GM18909 (cell line): ENCODE results near the gene MOB1A.
"Not testable (repeated sequence)": the region's sequence is repeated elsewhere in the genome, so short reads cannot be mapped to it uniquely, and the experiment has no call there.

Source experiments
- ATAC-seq: cut with Tn5 transposase; IDR thresholded peaks from one replicate; pipeline ENCODE4 v1.9.1; 2021; ENCODE audit warnings: mild to moderate bottlenecking; ENCODE audit not compliant: unreplicated experiment, poor library complexity

Gene MOB1A

GRCh38 chr2:74199275-74199701 is 20.6 kb upstream of the MOB1A start:
- ATAC-seq: no peak

- peak; percentile 91 for ATAC-seq
Observed at GRCh38 chr2:74198461-74199274, 20.0 kb upstream of the MOB1A start, which contains the start of gene MTHFD2. Gene MTHFD2, plus strand, starts transcription at chr2:74198615. Its CDS starts 27 bp downstream, at chr2:74198642.

- ATAC-seq: no peak
Observed at GRCh38 chr2:74198023-74198460, 19.4 kb upstream of the MOB1A start.

GRCh38 chr2:74197049-74197448 is 18.4 kb upstream of the MOB1A start:
- ATAC-seq: no peak

- no peak for ATAC-seq
Observed at GRCh38 chr2:74194799-74195198, 16.1 kb upstream of the MOB1A start.

GRCh38 chr2:74191596-74192380 is 13.1 kb upstream of the MOB1A start:
- ATAC-seq: no peak

GRCh38 chr2:74188696-74189095 is 10.0 kb upstream of the MOB1A start:
- no peak for ATAC-seq

GRCh38 chr2:74188018-74188601 is 9.4 kb upstream of the MOB1A start:
- ATAC-seq: no peak

- not testable (repeated sequence) for ATAC-seq
Observed at GRCh38 chr2:74186706-74187105, 8.0 kb upstream of the MOB1A start.

GRCh38 chr2:74186038-74186437 is 7.4 kb upstream of the MOB1A start:
- ATAC-seq: peak; percentile 53

- ATAC-seq: no peak
Observed at GRCh38 chr2:74183878-74184277, 5.2 kb upstream of the MOB1A start.

GRCh38 chr2:74181739-74182138 is 3.1 kb upstream of the MOB1A start:
- ATAC-seq: peak; percentile 32

GRCh38 chr2:74179063-74179865 is 585 bp upstream of the MOB1A start:
- ATAC-seq: peak; percentile 9

- ATAC-seq: no peak
Observed at GRCh38 chr2:74177696-74178095, 983 bp downstream of the MOB1A start.

- no peak for ATAC-seq
Observed at GRCh38 chr2:74174909-74175308, 3.8 kb downstream of the MOB1A start.

GRCh38 chr2:74168739-74169138 is 9.9 kb downstream of the MOB1A start:
- ATAC-seq: no peak

GRCh38 chr2:74164761-74165160 is 13.9 kb downstream of the MOB1A start:
- no peak for ATAC-seq

- no peak for ATAC-seq
Observed at GRCh38 chr2:74162951-74163350, 15.7 kb downstream of the MOB1A start.

GRCh38 chr2:74155830-74156229 is 22.8 kb downstream of the MOB1A start:
- no peak for ATAC-seq

- ATAC-seq: no peak
Observed at GRCh38 chr2:74152954-74153353, 25.7 kb downstream of the MOB1A start.
